Activated CD4-positive, alpha-beta T cell treated with anti-CD3 and anti-CD28 coated beads, Interleukin-10, Interleukin-2, amounts not matched to agents 100 ng/mL and 50 ng/mL, durations not matched to agents 16 hours and 8 hours (primary cell): ENCODE results near the gene ERO1B.

ENCODE experiments used
- DNase-seq: peaks from one replicate; pipeline ENCODE4 v3.0.0-alpha.2; 2020

ERO1B gene

GRCh38 chr1:236292425-236292824 is 10.7 kb upstream of the ERO1B start:
- DNase-seq, result no peak

DNA sequence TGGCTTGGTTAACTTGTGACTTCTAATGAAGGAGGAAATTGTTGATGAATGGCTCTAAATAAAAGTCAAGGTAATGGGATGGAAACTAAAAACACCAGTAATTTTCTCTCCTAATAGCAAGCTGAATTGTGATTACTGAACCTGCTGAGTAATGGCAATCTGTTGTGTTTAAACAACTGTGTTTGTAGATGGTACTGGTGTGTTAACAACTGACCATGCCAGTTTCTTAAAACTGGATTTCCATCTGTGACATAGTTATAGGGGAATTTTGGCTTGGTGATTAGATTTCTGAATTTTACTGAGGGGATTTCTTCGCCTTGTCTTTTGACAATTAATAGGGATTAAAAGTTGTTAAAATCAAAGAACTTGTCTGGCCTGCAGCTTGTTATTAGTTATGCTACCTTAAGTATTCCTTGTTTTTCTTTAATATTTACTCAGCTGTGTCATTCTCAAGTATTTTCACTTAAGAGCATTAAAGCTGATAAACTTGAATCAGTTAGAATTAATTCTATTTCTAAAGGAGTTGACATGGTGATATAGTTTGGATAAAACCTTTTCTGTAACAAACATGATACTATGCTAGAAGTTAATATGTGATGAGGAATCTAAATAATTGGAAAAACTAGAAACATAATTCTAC is 7.9 kb upstream of the ERO1B start:
- no peak for DNase-seq

- no peak for DNase-seq
These were observed 6.8 kb upstream of the ERO1B start for GRCh38 chr1:236288620-236288976.

GRCh38 chr1:236287757-236288619 is 6.2 kb upstream of the ERO1B start:
- no peak for DNase-seq

DNA sequence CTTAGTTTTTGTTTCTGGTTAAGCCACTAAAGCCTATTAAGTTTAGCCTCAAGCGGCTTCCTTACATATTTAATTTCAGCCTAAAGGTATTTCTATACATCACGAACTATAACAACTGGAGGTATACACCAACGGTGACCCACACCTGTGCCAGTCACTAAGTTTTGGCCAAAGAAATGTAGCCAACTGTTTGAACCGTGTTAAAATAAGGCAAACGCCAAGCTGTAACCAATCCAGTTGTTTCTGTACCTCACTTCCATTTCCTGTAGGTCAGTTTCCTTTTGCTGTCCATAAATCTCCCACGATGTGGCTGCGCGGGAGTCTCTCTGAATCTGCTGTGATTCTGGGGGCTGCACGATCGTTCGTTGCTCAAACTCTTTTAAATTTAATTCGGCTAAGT is 5.6 kb upstream of the ERO1B start:
- DNase-seq, result no peak

DNA sequence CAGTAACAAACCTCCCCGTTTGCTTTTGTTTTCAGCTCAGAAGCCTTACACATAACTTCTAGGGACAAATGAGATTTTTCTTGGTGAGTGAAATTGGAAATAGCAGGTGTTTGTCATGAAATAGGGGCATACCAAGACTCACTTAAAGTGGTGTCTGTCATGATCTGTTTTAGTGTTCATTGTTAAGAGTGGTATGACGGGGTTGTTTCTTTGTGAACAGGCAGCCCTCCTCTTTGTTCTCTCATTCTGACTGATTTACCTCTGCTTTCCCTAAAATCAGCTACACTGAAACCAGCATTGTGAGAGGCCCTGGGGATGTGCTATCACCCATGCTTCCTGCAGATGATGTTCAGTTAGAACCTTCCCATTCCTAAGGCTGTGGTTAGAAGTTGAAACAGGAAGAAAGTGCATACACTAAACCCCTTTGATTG is 2.5 kb upstream of the ERO1B start:
- peak; percentile 85 for DNase-seq

DNA sequence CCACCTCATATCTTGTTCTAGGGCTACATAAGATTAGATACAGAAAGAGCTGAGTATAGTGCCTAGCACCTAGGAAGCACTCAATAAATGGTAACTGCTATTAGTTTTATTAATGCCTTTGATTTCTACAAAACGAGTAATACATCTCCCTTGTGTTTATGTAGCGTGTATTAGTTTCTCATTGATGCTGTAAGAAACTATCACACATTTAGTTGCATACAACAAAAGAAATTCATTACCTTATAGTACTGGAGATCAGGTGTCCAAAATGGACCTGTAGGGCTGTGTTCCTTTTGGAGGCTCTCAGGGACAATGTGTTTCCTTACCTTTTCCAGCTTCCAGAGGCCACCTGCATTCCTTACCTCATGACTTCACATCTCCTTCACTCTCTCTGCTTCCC is 961 bp upstream of the ERO1B start:
- no peak for DNase-seq

GRCh38 chr1:236282425-236282716 is 613 bp upstream of the ERO1B start:
- peak; percentile 42 for DNase-seq

DNA sequence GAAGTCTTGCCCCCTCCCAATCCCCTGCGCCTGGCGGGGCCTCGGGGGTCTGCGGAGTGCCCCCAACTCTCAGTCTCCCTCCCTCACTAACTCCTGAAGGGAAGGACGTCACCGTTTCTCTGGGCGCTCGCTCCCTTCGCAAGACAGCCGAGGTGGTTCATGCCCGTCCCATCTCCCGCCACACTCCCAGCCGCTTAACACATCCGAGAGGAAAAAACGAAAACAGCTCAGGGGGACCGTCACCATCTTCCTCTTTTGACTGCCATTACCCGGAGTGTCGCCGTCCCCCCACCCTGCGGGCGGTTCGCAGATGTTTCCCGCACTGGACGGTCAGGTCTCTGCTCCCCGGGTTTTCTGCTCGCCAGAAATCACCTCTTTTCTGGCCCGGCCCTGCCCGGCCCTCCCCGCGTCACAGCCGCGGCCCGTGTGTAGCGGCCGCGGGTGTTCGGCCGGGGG is 532 bp downstream of the ERO1B start:
- peak; percentile 13 for DNase-seq

DNA sequence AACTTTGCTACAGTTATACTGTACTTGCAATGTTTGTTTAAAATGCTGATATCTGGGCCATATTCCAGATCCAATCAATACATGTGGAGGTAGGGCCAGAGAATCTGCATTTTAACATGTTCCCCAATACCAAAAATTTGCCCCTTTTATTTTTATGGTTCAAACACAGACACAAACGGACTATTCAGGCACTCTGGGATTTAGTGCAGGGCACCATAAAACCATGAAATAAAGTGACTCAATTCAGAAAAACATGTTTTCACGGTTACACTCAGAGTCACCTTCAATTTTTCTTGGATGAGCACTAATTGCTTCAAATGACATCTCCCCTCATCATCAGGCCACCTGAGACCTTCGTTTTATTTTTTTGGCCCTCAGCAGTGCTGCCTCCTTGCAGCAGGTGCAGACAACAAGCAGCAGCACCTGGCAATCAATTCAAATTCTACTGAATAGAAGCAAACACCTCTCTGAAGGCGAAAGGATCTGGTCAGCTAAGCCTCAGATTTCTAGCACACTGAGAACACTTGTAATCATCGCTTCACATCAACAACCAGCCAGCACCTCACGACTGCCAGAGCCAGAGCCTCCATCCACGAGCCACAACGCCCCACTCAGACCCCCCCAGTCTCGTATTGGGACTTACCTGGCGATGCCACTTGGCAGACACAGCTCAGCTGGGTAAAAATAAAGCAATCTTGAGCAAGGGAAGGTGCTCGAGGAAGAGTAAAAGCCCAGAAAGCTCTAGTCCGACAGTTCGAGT is 1.1 kb downstream of the ERO1B start:
- DNase-seq, result peak; percentile 20

DNA sequence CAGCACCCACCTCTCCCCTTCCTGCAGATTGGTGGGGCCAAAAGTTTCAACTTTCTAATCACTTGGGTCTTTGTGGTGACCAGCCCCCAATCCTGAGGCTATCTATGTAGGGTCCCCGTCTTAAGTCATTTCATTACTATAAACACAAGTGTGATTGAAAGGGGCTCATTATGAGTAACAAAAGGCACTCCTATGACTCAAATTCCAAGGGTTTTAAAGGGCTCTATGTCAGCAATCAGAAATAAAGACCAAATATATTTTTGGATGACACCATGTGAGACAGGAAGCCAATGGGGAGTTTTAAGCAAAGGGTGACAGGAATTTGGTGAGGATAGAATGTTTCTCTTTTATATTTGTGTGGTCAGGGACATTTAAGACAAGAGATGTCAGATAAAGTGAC is 6.2 kb downstream of the ERO1B start:
- DNase-seq, result peak; percentile 36

- DNase-seq, result no peak
These were observed 6.7 kb downstream of the ERO1B start for GRCh38 chr1:236275061-236275460.

GRCh38 chr1:236273358-236273757 is 8.4 kb downstream of the ERO1B start:
- no peak for DNase-seq

DNA sequence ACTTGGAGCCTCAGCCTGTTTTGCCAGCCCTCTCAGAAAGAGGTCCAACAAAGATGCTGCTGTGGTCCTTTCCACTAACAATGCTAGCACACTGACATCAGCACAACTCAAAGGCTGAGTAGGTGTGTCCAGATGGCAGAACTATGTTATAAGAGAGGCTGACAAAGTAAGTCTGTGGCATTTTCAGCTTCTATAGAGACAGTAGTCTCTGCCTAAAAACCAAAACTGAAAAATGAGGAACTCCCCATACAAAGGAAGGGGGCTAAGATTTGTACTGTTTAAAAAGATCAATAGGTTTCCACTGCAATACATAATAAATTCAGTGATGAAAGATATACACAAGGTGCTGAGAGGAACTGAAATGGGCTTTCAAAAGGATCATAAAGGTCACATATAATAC is 12.3 kb downstream of the ERO1B start:
- DNase-seq, result no peak

DNA sequence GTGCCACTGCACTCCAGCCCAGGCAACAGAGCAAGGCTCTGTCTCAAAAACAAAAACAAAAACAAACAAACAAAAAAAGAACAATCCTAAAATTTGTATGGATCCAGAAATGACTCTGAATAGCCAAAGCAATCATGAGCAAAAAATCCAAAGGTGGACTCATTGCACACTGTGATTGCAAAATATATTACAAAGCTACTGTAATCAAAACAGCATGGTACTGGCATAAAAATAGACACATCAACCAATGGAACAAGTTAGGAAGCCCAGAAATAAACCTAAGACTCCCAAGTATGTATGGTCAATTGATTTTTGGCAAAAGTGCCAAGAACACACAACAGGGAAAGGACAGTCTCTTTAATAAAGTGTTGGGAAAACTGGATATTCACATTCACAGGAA is 19.9 kb downstream of the ERO1B start:
- no peak for DNase-seq

GRCh38 chr1:236261033-236261432 is 20.7 kb downstream of the ERO1B start:
- DNase-seq, result no peak

DNA sequence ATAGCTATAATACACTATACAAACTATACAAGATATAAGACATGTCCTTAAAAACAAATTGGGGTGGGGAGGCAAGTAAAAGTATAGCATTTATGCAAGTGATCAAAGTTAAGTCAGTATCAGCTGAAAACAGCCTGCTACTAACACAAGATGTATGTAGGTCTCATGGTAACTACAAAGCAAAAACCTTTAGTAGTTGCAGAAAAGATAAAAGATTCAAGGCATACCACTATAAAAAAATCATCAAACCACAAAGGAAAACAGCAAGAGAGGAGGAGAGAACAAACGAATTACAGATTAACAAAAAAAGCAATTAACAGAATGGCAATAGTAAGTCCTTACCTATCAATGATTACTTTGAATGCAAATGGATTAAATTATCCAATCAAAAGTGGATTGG is 22.7 kb downstream of the ERO1B start:
- DNase-seq, result no peak

- DNase-seq, result no peak
These were observed 23.6 kb downstream of the ERO1B start for GRCh38 chr1:236258114-236258622.

DNA sequence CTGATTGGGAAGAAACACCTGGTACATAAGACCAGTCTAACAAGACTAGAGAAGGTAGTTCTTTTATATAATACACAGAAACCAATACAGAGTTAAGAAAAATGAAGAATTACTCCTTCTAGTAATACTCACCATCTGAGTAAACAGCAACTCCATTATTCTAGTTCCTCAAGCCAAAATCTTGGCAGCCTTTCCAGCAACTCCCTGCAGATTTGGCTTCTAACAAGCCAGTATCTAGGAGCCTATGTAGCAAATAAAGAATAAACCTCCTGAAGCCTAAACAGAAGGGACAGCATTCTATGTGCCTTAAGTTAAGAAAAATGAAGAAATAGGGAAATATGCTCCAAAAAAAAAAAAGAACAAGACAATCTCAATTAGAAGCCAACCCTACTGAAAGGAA is 24.5 kb downstream of the ERO1B start:
- DNase-seq, result no peak

GRCh38 chr1:236253918-236254637 is 27.7 kb downstream of the ERO1B start:
- no peak for DNase-seq

DNA sequence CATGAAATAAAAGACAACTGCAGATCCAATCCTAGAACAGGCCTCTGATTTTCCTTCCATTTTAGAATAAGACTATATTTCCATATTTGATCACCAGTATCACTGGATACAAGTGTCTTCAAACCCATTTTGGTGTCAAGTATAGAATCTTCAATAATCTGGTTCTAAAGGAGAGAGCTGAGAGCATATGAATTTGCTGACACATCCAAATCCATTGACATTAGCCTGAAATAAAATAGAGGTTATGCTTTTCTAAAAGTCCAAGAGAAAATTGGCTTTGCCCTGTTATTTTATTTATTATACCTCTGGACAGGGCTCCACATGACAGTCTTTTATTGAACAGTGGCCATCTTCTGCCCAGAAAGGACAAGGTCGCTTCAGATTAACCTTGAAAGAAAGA is 28.6 kb downstream of the ERO1B start:
- no peak for DNase-seq

DNA sequence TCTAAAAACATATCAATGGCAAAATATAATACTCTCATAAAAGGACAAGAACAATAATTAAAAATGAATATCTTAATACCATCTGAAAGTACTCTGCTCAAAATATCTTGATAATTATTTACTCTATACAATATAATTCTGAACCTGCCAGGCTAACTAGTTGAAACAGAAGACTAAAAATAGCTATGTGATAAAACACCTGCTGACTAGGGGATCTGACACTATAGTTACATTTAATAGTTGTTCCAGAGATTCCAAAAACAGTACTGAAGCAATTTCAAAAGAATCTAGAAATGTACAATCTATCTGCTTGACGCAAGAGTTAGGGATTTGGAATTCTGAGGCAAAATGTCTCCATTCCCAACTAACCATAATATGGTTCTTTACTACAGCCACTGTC is 30.2 kb downstream of the ERO1B start:
- no peak for DNase-seq

- no peak for DNase-seq
These were observed 34.5 kb downstream of the ERO1B start for GRCh38 chr1:236247286-236247685.
